Lung (tissue), 12 donors: ENCODE data around the gene SLC25A20. TPM values are rescaled to one million over a fixed set of nuclear protein-coding genes. Genes with fewer than 3 reads are reported as not detected.
"Not testable (repeated sequence)": the region's sequence is repeated elsewhere in the genome, so short reads cannot be mapped to it uniquely, and the experiment has no call there.

Experiments used
- ATAC-seq: fragments of 200-7000 bp; cut with Tn5 transposase; one replicate; pipeline ENCODE4 v1.9.1; 2020; ENCODE audit warnings: moderate number of reproducible peaks; ENCODE audit not compliant: insufficient read depth, low FRiP score
- DNase-seq, 3 donors: peaks; one replicate each; pipeline ENCODE4 v3.0.0-alpha.2; 2013 to 2017
- H3K27ac ChIP-seq, 2 donors: one replicate each; pipeline ENCODE4 v1.5.1; 2013; ENCODE audit warnings: mild to moderate bottlenecking in 2 of 2, moderate library complexity in 2 of 2, control low read depth in 1 of 2, inconsistent platforms in 1 of 2, low read depth in 1 of 2, low read length in 1 of 2
- H3K27me3 ChIP-seq, 3 donors: one replicate each; pipeline ENCODE4 v1.5.1; 2013; ENCODE audit warnings: low read length in 2 of 3; ENCODE audit not compliant: control insufficient read depth in 3 of 3, insufficient read depth in 3 of 3
- H3K36me3 ChIP-seq, 4 donors: one replicate each; pipeline ENCODE4 v1.5.1; 2013; ENCODE audit warnings: low read length in 4 of 4, mild to moderate bottlenecking in 1 of 4, moderate library complexity in 1 of 4; ENCODE audit not compliant: control insufficient read depth in 4 of 4, insufficient read depth in 4 of 4
- H3K4me1 ChIP-seq, 5 donors: one replicate each; pipeline ENCODE4 v1.5.1; 2013; ENCODE audit warnings: low read length in 5 of 5, mild to moderate bottlenecking in 2 of 5, moderate library complexity in 1 of 5; ENCODE audit not compliant: control insufficient read depth in 5 of 5, insufficient read depth in 5 of 5
- H3K4me3 ChIP-seq: one replicate; pipeline ENCODE4 v1.5.1; 2013; ENCODE audit warnings: mild to moderate bottlenecking, control low read depth, moderate library complexity
- H3K9ac ChIP-seq, 2 donors: one replicate each; pipeline ENCODE4 v1.5.1; 2013; ENCODE audit warnings: low read length in 2 of 2, control low read depth in 1 of 2; ENCODE audit not compliant: insufficient read depth in 1 of 2
- H3K9me3 ChIP-seq, 4 donors: one replicate each; pipeline ENCODE4 v1.5.1; 2013; ENCODE audit warnings: low read length in 3 of 4, mild to moderate bottlenecking in 1 of 4, moderate library complexity in 1 of 4; ENCODE audit not compliant: control insufficient read depth in 4 of 4, insufficient read depth in 3 of 4
- WGBS, 2 donors: extraction: QIAGEN DNeasy Blood & Tissue Kit; methylation state at CpG; one replicate each; pipeline ENCODE4 v1.1.7; 2013; 5-methylcytosine and 5-hydroxymethylcytosine counted together
- polyA plus RNA-seq, 2 donors: library from polyadenylated mRNA; stranded (reverse); fragments of 200-250 nt; gene quantifications; one replicate each; pipeline ENCODE4 v1.2.1, GENCODE V29; 2013
- total RNA-seq, 2 donors: library from RNA; depleted of rRNA in 1 of 2; stranded (reverse); fragments of >200 nt in 1 of 2; gene quantifications; one replicate each; pipeline ENCODE4 v1.2.1, GENCODE V29; 2014 to 2021
- TF ChIP-seq, protein P1 (sequence below): IDR thresholded peaks from 2 replicates; pipeline ENCODE4 v1.5.1; 2012; ENCODE audit warnings: mild to moderate bottlenecking; ENCODE audit errors: control extremely low read depth, extremely low read depth
- donor health status: control.
- donor health status: control.
- donor health status: Bipolar disorder and iron deficiency.
- donor health status: healthy.
- donor health status: DM: yes; HTN: yes; CAD: no.

Gene SLC25A20
- total and polyA plus RNA-seq, 4 donors = 8.1 to 19.3 (median 14.6) TPM

DNA sequence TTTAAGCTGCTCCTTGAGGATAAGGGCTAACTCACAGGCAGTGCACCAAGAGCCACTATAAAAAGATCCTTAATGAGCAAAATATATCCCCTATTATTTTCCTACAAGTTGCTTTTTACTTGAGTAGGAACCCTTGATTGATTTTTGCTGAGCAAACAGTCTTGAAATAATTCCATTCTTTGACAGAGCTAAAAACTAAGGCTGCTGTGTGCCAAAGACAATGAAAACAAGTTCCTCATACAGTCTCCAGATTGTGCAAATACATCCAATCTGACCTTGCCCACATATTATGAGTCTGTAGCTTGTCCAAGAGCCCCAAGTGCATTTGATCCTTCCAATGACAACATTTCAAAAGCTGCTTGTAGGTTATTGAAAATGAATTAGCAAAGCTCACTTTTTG is 66.0 kb downstream of the SLC25A20 start:
- H3K9ac ChIP-seq = no peak overlapping the region
- H3K27me3 ChIP-seq = no peaks in the 10 kb centered on the region
- no peak overlapping the region for H3K27ac ChIP-seq
- peaks cover 0 to 3% (median 0%) of the 10 kb centered on the region in 5 donors for H3K4me1 ChIP-seq
- H3K36me3 ChIP-seq = no peaks in the 10 kb centered on the region
- no peak overlapping the region for H3K4me3 ChIP-seq
- H3K9me3 ChIP-seq = no peaks in the 10 kb centered on the region
- TF ChIP-seq, protein P1, sequence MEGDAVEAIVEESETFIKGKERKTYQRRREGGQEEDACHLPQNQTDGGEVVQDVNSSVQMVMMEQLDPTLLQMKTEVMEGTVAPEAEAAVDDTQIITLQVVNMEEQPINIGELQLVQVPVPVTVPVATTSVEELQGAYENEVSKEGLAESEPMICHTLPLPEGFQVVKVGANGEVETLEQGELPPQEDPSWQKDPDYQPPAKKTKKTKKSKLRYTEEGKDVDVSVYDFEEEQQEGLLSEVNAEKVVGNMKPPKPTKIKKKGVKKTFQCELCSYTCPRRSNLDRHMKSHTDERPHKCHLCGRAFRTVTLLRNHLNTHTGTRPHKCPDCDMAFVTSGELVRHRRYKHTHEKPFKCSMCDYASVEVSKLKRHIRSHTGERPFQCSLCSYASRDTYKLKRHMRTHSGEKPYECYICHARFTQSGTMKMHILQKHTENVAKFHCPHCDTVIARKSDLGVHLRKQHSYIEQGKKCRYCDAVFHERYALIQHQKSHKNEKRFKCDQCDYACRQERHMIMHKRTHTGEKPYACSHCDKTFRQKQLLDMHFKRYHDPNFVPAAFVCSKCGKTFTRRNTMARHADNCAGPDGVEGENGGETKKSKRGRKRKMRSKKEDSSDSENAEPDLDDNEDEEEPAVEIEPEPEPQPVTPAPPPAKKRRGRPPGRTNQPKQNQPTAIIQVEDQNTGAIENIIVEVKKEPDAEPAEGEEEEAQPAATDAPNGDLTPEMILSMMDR = no peak
- no peak for DNase-seq
- ATAC-seq = no peak

DNA sequence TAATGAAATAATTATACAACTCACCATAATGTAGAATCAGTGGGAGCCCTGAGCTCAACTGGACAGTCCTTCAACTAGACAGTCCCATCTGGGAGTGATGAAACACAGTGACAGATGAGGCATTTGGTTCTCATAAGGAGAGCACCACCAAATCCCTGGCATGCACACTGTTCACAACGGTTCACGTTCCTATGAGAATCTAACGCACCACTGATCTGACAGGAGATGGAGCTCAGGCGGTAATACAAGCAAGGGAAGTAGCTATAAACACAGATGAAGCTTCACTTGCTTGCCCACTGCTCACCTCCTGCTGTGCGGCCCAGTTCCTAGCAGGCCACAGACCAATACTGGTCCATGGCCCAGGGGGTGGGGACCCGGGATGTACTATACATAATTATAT is 68.0 kb downstream of the SLC25A20 start:
- DNase-seq = no peak
- H3K36me3 ChIP-seq = no peaks in the 10 kb centered on the region
- H3K27me3 ChIP-seq = no peaks in the 10 kb centered on the region
- 89 to 92% methylated on average over 6 of the region's 6 CpGs for WGBS, 2 donors
- H3K4me3 ChIP-seq = no peak overlapping the region
- no peaks in the 10 kb centered on the region for H3K9me3 ChIP-seq
- no peak for ATAC-seq
- peaks cover 0 to 13% (median 0%) of the 10 kb centered on the region in 5 donors for H3K4me1 ChIP-seq
- TF ChIP-seq, protein P1 = no peak
- no peak overlapping the region for H3K27ac ChIP-seq
- H3K9ac ChIP-seq = no peak overlapping the region

DNA sequence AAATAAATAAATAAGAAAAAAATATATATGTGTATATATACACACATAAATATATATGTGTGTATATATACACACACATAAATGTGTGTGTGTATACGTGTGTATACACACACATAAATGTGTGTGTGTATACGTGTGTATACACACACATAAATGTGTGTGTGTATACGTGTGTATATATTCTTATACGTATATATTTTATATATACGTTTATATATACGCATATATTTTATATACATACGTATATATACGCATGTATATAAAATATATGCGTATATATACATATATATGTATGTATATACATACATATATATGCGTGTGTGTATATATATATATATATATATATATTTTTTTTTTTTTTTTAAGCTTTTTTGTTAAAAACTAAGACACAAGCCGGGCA is 69.2 kb downstream of the SLC25A20 start:
- not testable (repeated sequence) for H3K9me3 ChIP-seq, H3K36me3 ChIP-seq, H3K4me3 ChIP-seq, H3K9ac ChIP-seq, H3K4me1 ChIP-seq, H3K27ac ChIP-seq, H3K27me3 ChIP-seq, DNase-seq, ATAC-seq
- 96 to 97% methylated on average over 11 of the region's 11 CpGs for WGBS, 2 donors

DNA sequence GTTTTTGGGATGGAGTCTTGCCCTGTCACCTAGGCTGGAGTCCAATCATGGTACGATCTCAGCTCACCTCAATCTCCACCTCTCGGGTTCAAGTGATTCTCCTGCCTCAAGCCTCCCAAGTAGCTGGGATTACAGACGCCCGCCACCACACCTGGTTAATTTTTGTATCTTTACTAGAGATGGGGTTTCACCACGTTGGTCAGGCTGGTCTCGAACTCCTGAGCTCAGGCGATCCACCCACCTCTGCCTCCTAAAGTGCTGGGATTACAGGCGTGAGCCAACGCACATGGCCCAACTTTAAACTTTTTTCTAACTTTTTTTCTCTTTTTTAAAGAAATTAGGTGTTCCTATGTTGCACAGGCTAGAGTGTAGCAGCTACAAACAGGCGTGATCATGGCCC is 70.8 kb downstream of the SLC25A20 start:
- not testable (repeated sequence) for H3K4me1 ChIP-seq, H3K9me3 ChIP-seq, H3K27me3 ChIP-seq, DNase-seq, H3K36me3 ChIP-seq, ATAC-seq, H3K9ac ChIP-seq, H3K4me3 ChIP-seq, H3K27ac ChIP-seq
- 93 to 96% methylated on average over 10 of the region's 10 CpGs for WGBS, 2 donors

DNA sequence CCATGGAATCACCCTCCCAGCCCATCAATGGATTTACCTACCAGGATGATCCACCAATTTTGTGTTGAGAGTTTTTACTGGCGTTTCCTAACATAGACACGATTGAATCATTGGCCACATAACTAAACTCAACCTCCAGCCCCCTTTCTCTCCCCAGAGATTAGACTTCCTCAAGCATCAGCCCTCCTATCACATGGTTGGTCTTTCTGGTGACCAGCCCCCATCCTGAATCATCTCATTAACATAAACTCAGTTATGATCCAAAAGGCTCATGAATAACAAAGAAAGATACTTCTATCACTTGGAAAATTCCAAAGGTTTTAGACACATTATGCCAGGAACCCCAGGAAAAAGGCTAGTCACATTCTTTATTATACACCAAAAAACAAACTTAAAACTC is 72.2 kb downstream of the SLC25A20 start:
- no peak overlapping the region for H3K9ac ChIP-seq
- DNase-seq = no peak
- peak overlapping the region in 1 of 2 donors; percentile 16 for H3K27ac ChIP-seq
- no peaks in the 10 kb centered on the region for H3K27me3 ChIP-seq
- TF ChIP-seq, protein P1 = no peak
- no peaks in the 10 kb centered on the region for H3K9me3 ChIP-seq
- WGBS, 2 donors = 83 to 86% methylated on average over 2 of the region's 2 CpGs
- no peaks in the 10 kb centered on the region for H3K36me3 ChIP-seq
- no peak overlapping the region for H3K4me3 ChIP-seq
- ATAC-seq = no peak
- H3K4me1 ChIP-seq = peaks cover 0 to 10% (median 0%) of the 10 kb centered on the region in 5 donors
